Activated gamma-delta T cell (primary cell): ENCODE measurements around the gene TINCR.

Experiments used
- DNase-seq: peaks from one replicate; lab custom pipeline; 2025; lab: John Stamatoyannopoulos, UW

The TINCR gene

GRCh38 chr19:5512715-5513114 lies 55.0 kb downstream of the TINCR start:
- no peak for DNase-seq
